Common myeloid progenitor, CD34-positive (primary cell): ENCODE data around the gene NABP2.

ENCODE experiments used
- CTCF ChIA-PET: fragments of 350-600 bp; sonication (Branson Sonifier 250); formaldehyde crosslinking; loops from one replicate; lab custom pipeline; 2021; ENCODE audit warnings: antibody characterized with exemption; lab: Charles Lee
- POLR2A ChIA-PET: fragments of 350-600 bp; sonication (Branson Sonifier 250); formaldehyde crosslinking; loops from one replicate; lab custom pipeline; 2021; ENCODE audit warnings: antibody characterized with exemption; lab: Charles Lee
- DNase-seq, 3 donors: peaks; one replicate each; pipeline versions ENCODE4 v3.0.0 to v3.0.0-alpha.2; 2013
- H3K27ac ChIP-seq, 2 experiments: 1 replicate in 1 of 2; 2 replicates in 1 of 2; pipeline ENCODE4 v1.7.0; 2013; ENCODE audit warnings: inconsistent platforms in 2 of 2, low read length in 2 of 2, mild to moderate bottlenecking in 2 of 2, low read depth in 1 of 2, moderate library complexity in 1 of 2; ENCODE audit not compliant: severe bottlenecking in 2 of 2, insufficient read depth in 1 of 2, poor library complexity in 1 of 2
- H3K27me3 ChIP-seq, 5 experiments: replicated peaks in 2 of 5; 1 replicate in 3 of 5; 2 replicates in 2 of 5; pipeline versions ENCODE4 v1.6.1 to v1.7.0; 2013; ENCODE audit warnings: low read length in 4 of 5, mild to moderate bottlenecking in 2 of 5, moderate library complexity in 2 of 5, inconsistent platforms in 1 of 5; ENCODE audit not compliant: insufficient read depth in 5 of 5, control insufficient read depth in 4 of 5
- H3K36me3 ChIP-seq, 4 experiments: 1 replicate in 2 of 4; 2 replicates in 2 of 4; pipeline versions ENCODE4 v1.6.1 to v1.7.0; 2013; ENCODE audit warnings: low read length in 3 of 4, control low read depth in 1 of 4, mild to moderate bottlenecking in 1 of 4; ENCODE audit not compliant: control insufficient read depth in 4 of 4, insufficient read depth in 4 of 4
- H3K4me1 ChIP-seq, 4 experiments: 1 replicate in 3 of 4; 2 replicates in 1 of 4; pipeline versions ENCODE4 v1.6.1 to v1.7.1; 2013; ENCODE audit warnings: low read length in 3 of 4, mild to moderate bottlenecking in 3 of 4, control low read depth in 1 of 4, inconsistent platforms in 1 of 4, moderate library complexity in 1 of 4; ENCODE audit not compliant: control insufficient read depth in 4 of 4, insufficient read depth in 4 of 4; ENCODE audit errors: control extremely low read depth in 1 of 4
- H3K4me3 ChIP-seq, 7 experiments: 1 replicate in 4 of 7; 2 replicates in 3 of 7; pipeline versions ENCODE4 v1.5.1 to v1.7.0; 2013; ENCODE audit warnings: mild to moderate bottlenecking in 7 of 7, low read length in 6 of 7, moderate library complexity in 6 of 7, inconsistent platforms in 2 of 7, low read depth in 2 of 7, control low read depth in 1 of 7; ENCODE audit not compliant: insufficient read depth in 4 of 7, control insufficient read depth in 1 of 7; ENCODE audit errors: extremely low read depth in 1 of 7
- H3K9me3 ChIP-seq, 5 experiments: 1 replicate in 4 of 5; 2 replicates in 1 of 5; pipeline versions ENCODE4 v1.6.1 to v1.7.1; 2013; ENCODE audit warnings: low read length in 4 of 5, mild to moderate bottlenecking in 2 of 5, inconsistent platforms in 1 of 5, low read depth in 1 of 5, moderate library complexity in 1 of 5; ENCODE audit not compliant: control insufficient read depth in 4 of 5, insufficient read depth in 2 of 5; ENCODE audit errors: control extremely low read depth in 1 of 5
- WGBS: methylation state at CpG from one replicate; pipeline ENCODE4 v1.1.5; 2013; ENCODE audit not compliant: insufficient coverage; 5-methylcytosine and 5-hydroxymethylcytosine counted together

The NABP2 gene

GRCh38 chr12:56208006-56208405 is 16.1 kb upstream of the NABP2 start:
- Histone ChIP-seq H3K4me3 (no peak overlapping the region), H3K9me3 (no peaks in the 10 kb centered on the region), H3K27me3 (no peaks in the 10 kb centered on the region), H3K4me1 (peaks cover 0 to 22% (median 13%) of the 10 kb centered on the region in 4 experiments), H3K36me3 (peaks cover 24 to 69% (median 48%) of the 10 kb centered on the region in 4 experiments), H3K27ac (no peak overlapping the region)
- WGBS: 95% methylated on average over 6 of the region's 6 CpGs
- DNase-seq: peak in 1 of 3 donors; percentile 4
- POLR2A ChIA-PET: interaction anchor here (1.2 kb wide), 1 partner anchor 13 kb away, joined by 5 read pairs; the partner anchor contains the start of gene RNF41
- CTCF ChIA-PET: interaction anchor here (1.0 to 6.5 kb wide), 13 partner anchors 9 to 256 kb away, joined by 3 to 103 read pairs (median 14); partner anchors contain the start of genes ANKRD52, COQ10A, RNF41 and SLC39A5

GRCh38 chr12:56212361-56212760 is 11.8 kb upstream of the NABP2 start:
- Histone ChIP-seq H3K36me3 (peaks cover 28 to 74% (median 50%) of the 10 kb centered on the region in 4 experiments), H3K27ac (no peak overlapping the region), H3K27me3 (no peaks in the 10 kb centered on the region), H3K4me3 (no peak overlapping the region), H3K4me1 (no peaks in the 10 kb centered on the region), H3K9me3 (no peaks in the 10 kb centered on the region)
- no CpG with 5 or more reads among the region's 1 CpG for WGBS
- ChIA-PET POLR2A (no interaction called here), CTCF (interaction anchor here (0.6 to 1.2 kb wide), 2 partner anchors 15 to 39 kb away, joined by 3 read pairs; no protein-coding TSS in a partner anchor)
- no peak for DNase-seq

GRCh38 chr12:56213878-56214277 is 10.3 kb upstream of the NABP2 start:
- H3K4me1 ChIP-seq: no peaks in the 10 kb centered on the region
- no peak overlapping the region for H3K4me3 ChIP-seq
- ChIA-PET POLR2A (no interaction called here), CTCF (interaction anchor here (1.0 to 1.5 kb wide), 2 partner anchors 7 to 8 kb away, joined by 3 to 4 read pairs; partner anchors contain the start of gene RNF41)
- WGBS: 100% methylated on average over 2 of the region's 5 CpGs
- H3K9me3 ChIP-seq: no peaks in the 10 kb centered on the region
- no peak for DNase-seq
- H3K27ac ChIP-seq: no peak overlapping the region
- peaks cover 21 to 64% (median 40%) of the 10 kb centered on the region in 4 experiments for H3K36me3 ChIP-seq
- H3K27me3 ChIP-seq: no peaks in the 10 kb centered on the region

DNA sequence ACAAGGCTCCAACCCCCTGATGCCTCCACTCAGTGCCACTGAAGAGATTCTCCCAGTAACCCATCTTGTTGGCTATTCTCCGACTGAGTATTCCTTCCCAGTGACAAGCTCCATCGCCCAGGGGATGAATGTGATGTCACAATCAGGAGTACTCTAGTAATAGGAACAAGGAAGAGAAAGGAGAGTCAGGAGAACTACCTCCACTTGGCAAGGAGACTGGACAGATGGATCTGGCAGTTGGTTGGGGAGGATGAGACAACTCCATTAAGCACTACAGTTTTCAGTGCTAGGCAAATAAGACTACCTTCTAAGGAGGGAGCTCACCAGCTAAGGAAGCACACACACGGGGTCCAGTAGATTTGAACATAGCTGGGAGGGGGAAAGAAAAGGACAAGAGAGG is 7.7 kb upstream of the NABP2 start:
- Histone ChIP-seq H3K27me3 (no peaks in the 10 kb centered on the region), H3K27ac (no peak overlapping the region), H3K4me3 (no peak overlapping the region), H3K36me3 (peaks cover 15 to 44% (median 27%) of the 10 kb centered on the region in 4 experiments), H3K9me3 (no peaks in the 10 kb centered on the region), H3K4me1 (peaks cover 0 to 19% (median 14%) of the 10 kb centered on the region in 4 experiments)
- CTCF ChIA-PET: interaction anchor here (0.8 to 2.1 kb wide), 6 partner anchors 9 to 35 kb away, joined by 3 to 14 read pairs (median 3); partner anchors contain the start of gene SMARCC2
- WGBS: no CpG with 5 or more reads among the region's 3 CpGs
- POLR2A ChIA-PET: interaction anchor here (1.1 kb wide), 1 partner anchor 16 kb away, joined by 3 read pairs; no protein-coding TSS in a partner anchor
- DNase-seq: no peak

DNA sequence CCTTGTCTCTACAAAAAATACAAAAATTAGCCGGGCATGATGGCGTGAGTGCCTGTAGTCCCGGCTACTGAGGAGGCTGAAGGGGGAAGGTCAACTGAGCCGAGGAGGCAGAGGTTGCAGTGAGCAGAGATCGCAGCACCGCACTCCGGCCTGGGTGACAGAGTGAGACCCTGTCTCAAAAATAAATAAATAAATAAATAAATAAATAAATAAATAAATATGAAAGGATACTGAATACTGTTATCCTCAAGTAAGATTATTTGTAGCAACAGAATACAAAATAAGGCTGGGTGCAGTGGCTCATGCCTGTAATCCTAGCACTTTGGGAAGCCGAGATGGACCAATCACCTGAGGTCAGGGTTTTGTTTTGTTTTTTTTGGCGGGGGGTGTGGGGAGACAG is 4.3 kb upstream of the NABP2 start:
- ChIA-PET POLR2A (no interaction called here), CTCF (interaction anchor here (4.1 to 4.3 kb wide), 2 partner anchors 14 to 37 kb away, joined by 24 to 103 read pairs; partner anchors contain the start of gene ANKRD52)
- H3K27ac ChIP-seq: no peak overlapping the region
- H3K4me3 ChIP-seq: peak overlapping the region in 2 of 7 experiments; percentile 77 to 84
- H3K9me3 ChIP-seq: no peaks in the 10 kb centered on the region
- peaks cover 2 to 13% (median 8%) of the 10 kb centered on the region in 4 experiments for H3K36me3 ChIP-seq
- 100% methylated on average over 3 of the region's 9 CpGs for WGBS
- peaks cover 9 to 44% (median 39%) of the 10 kb centered on the region in 4 experiments for H3K4me1 ChIP-seq
- no peaks in the 10 kb centered on the region for H3K27me3 ChIP-seq
- no peak for DNase-seq

DNA sequence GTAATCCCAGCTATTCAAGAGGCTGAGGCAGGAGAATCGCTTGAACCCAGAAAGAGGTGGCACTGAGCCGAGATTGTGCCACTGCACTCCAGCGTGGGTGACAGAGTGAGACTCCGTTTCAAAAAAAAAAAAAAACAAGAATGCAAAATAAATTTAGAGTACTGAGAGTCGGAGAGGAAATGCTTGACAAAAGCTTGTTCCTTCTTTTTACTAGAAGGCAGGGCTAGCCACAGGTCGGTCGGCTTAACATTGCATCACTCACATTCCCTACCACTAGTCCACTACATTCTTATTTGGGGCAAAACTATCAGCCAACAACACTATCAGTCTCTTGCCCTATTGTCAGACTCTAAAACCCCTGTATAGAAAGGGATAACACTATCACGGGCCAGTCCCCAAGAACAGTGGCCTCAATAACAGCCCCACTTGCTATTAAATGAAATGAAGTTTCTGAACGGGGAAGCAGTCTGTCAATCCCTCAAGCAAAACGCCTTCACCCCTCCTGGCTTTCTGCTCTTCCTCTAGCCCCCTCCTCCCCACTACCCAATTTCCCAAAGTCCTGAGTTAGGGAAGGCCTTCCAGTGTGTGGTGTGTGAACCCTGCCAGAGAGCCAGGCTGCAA is 3.4 kb upstream of the NABP2 start:
- DNase-seq: peak; percentile 56 to 77 (median 71)
- Histone ChIP-seq H3K27ac (peak overlapping the region; percentile 98 to 99), H3K4me1 (peaks cover 9 to 49% (median 42%) of the 10 kb centered on the region in 4 experiments), H3K4me3 (peak overlapping the region; percentile 73 to 99 (median 94)), H3K36me3 (peaks cover 0 to 8% (median 5%) of the 10 kb centered on the region in 4 experiments), H3K9me3 (no peaks in the 10 kb centered on the region), H3K27me3 (no peaks in the 10 kb centered on the region)
- WGBS: 0% methylated on average over 8 of the region's 10 CpGs
- POLR2A ChIA-PET: interaction anchor here (1.3 to 2.9 kb wide), 4 partner anchors 13 to 116 kb away, joined by 4 to 21 read pairs (median 8); partner anchors contain the start of genes ESYT1 and PA2G4
- CTCF ChIA-PET: interaction anchor here (3.0 to 4.3 kb wide), 4 partner anchors 14 to 102 kb away, joined by 24 to 103 read pairs (median 44); partner anchors contain the start of genes ANKRD52, SMARCC2 and ZC3H10
